ENCODE results near the gene CYP1B1. TPM values are rescaled to one million over a fixed set of nuclear protein-coding genes. Genes with fewer than 3 reads are reported as not detected.

The CYP1B1 gene
- polyA plus RNA-seq, 3 donors: 63.2 to 250 (median 162) TPM

- intact Hi-C loops (cut with micrococcal nuclease): loop anchor here (5.0 kb wide), 3 partner anchors 94 to 196 kb away; no protein-coding TSS in a partner anchor
- DNase-seq: peak; percentile 70 to 82 (median 74)
- H3K4me2 ChIP-seq (replicated peaks; ENCODE audit: extremely low read depth, low read length, poor library complexity, severe bottlenecking): peak overlapping the region; percentile 95
Measured at GRCh38 chr2:38076152-38076709, 280 bp upstream of the CYP1B1 start.

DNA sequence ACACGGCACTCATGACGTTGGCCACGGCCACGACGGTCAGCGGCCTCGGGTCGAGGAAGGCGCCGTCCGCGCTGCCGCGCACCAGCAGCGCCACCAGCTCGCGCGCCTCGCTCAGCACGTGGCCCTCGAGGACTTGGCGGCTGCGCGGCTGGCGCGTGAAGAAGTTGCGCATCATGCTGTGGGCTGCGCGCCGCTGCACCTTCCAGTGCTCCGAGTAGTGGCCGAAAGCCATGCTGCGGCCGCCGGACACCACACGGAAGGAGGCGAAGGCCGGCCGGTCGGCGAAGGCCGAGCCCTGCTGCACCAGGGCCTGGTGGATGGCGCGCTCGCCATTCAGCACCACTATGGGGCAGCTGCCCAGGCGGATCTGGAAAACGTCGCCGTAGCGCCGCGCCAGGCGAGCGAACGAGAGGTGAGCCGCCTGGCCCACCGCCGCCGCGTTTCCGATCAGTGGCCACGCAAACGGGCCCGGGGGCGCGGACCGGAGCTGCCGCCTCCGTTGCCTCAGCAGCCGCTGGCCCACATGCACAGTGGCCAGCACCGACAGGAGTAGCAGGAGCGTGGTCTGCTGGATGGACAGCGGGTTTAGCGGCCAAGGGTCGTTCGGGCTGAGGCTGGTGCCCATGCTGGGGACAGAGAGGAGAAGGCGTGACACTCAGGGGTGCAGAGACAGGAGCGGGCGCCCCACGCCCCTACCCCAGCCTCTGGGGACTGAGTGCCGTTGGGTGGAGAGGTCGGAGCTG is 1.0 kb downstream of the CYP1B1 start:
- Mint-ChIP-seq H3K27ac (peak overlapping the region; percentile 80 to 93 (median 88)), H3K27me3 (ENCODE audit: low read depth in 3 of 3) (peaks cover 38 to 50% (median 47%) of the 10 kb centered on the region in 3 donors), H3K4me1 (peaks cover 67% of the 10 kb centered on the region), H3K36me3 (peaks cover 45 to 48% of the 10 kb centered on the region in 2 donors), H3K4me3 (peak overlapping the region; percentile 94 to 98), H3K9me3 (peaks cover 0 to 15% (median 8%) of the 10 kb centered on the region in 7 donors)
- TF ChIP-seq, protein P1, sequence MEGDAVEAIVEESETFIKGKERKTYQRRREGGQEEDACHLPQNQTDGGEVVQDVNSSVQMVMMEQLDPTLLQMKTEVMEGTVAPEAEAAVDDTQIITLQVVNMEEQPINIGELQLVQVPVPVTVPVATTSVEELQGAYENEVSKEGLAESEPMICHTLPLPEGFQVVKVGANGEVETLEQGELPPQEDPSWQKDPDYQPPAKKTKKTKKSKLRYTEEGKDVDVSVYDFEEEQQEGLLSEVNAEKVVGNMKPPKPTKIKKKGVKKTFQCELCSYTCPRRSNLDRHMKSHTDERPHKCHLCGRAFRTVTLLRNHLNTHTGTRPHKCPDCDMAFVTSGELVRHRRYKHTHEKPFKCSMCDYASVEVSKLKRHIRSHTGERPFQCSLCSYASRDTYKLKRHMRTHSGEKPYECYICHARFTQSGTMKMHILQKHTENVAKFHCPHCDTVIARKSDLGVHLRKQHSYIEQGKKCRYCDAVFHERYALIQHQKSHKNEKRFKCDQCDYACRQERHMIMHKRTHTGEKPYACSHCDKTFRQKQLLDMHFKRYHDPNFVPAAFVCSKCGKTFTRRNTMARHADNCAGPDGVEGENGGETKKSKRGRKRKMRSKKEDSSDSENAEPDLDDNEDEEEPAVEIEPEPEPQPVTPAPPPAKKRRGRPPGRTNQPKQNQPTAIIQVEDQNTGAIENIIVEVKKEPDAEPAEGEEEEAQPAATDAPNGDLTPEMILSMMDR (IDR thresholded peaks at IDR 0.05): no peak
- Histone ChIP-seq H3K36me3 (replicated peaks in 1 of 2; ENCODE audit: control insufficient read depth in 1 of 2, insufficient read depth in 2 of 2, low read length in 2 of 2) (peaks cover 16 to 35% of the 10 kb centered on the region in 2 donors), H4K20me1 (ENCODE audit: insufficient read depth, low read length) (peaks cover 45% of the 10 kb centered on the region), H3K9me3 (replicated peaks in 1 of 2; ENCODE audit: control insufficient read depth in 1 of 2, insufficient read depth in 1 of 2, low read length in 2 of 2) (no peaks in the 10 kb centered on the region), H2AFZ (ENCODE audit: insufficient read depth, low read depth, low read length, poor library complexity, severe bottlenecking) (peak overlapping the region; percentile 78), H3K4me1 (ENCODE audit: control insufficient read depth in 1 of 2, insufficient read depth in 2 of 2, low read length in 2 of 2) (peaks cover 66 to 92% of the 10 kb centered on the region in 2 donors), H3K4me2 (replicated peaks; ENCODE audit: extremely low read depth, low read length, poor library complexity, severe bottlenecking) (peak overlapping the region; percentile 95), H3K9ac (ENCODE audit: insufficient read depth, low read length, poor library complexity, severe bottlenecking) (peak overlapping the region; percentile 93), H3K79me2 (ENCODE audit: insufficient read depth, low read length) (peaks cover 61% of the 10 kb centered on the region), H3K27me3 (ENCODE audit: control insufficient read depth in 2 of 2, insufficient read depth in 2 of 2, low read length in 2 of 2) (peaks cover 0 to 32% of the 10 kb centered on the region in 2 donors), H3K27ac (ENCODE audit: low read depth in 1 of 2, low read length in 2 of 2) (peak overlapping the region; percentile 94 to 96), H3K4me3 (replicated peaks in 1 of 3; ENCODE audit: low read depth in 2 of 3, low read length in 3 of 3) (peak overlapping the region; percentile 60 to 93 (median 84))
- intact Hi-C loops (cut with micrococcal nuclease): loop anchor here (2.0 to 5.0 kb wide), 4 partner anchors 93 to 200 kb away; no protein-coding TSS in a partner anchor
- WGBS (ENCODE audit: insufficient coverage): 7% methylated on average over 73 of the region's 82 CpGs
- DNase-seq: peak; percentile 46 to 61 (median 49)

More at GRCh38 chr2:38076152-38076709, 280 bp upstream of the CYP1B1 start:
- Mint-ChIP-seq H3K27ac (peak overlapping the region; percentile 80 to 94 (median 90)), H3K4me1 (peaks cover 65% of the 10 kb centered on the region), H3K36me3 (peaks cover 34 to 38% of the 10 kb centered on the region in 2 donors), H3K4me3 (peak overlapping the region; percentile 94 to 98), H3K27me3 (ENCODE audit: low read depth in 3 of 3) (peaks cover 37 to 48% (median 47%) of the 10 kb centered on the region in 3 donors), H3K9me3 (peaks cover 0 to 11% (median 7%) of the 10 kb centered on the region in 7 donors)
- H3K27ac ChIP-seq (ENCODE audit: low read depth in 1 of 2, low read length in 2 of 2): peak overlapping the region; percentile 94 to 96
- H3K27me3 ChIP-seq (ENCODE audit: control insufficient read depth in 2 of 2, insufficient read depth in 2 of 2, low read length in 2 of 2): peaks cover 0 to 25% of the 10 kb centered on the region in 2 donors
- peak overlapping the region; percentile 78 for H2AFZ ChIP-seq (ENCODE audit: insufficient read depth, low read depth, low read length, poor library complexity, severe bottlenecking)
- H3K79me2 ChIP-seq (ENCODE audit: insufficient read depth, low read length): peaks cover 48% of the 10 kb centered on the region
- H3K36me3 ChIP-seq (replicated peaks in 1 of 2; ENCODE audit: control insufficient read depth in 1 of 2, insufficient read depth in 2 of 2, low read length in 2 of 2): peaks cover 3 to 22% of the 10 kb centered on the region in 2 donors
- TF ChIP-seq, protein P1 (IDR thresholded peaks at IDR 0.05): no peak
- H3K9me3 ChIP-seq (replicated peaks in 1 of 2; ENCODE audit: control insufficient read depth in 1 of 2, insufficient read depth in 1 of 2, low read length in 2 of 2): no peaks in the 10 kb centered on the region
- WGBS (ENCODE audit: insufficient coverage): under 1% methylated on average over 45 of the region's 51 CpGs
- H3K4me1 ChIP-seq (ENCODE audit: control insufficient read depth in 1 of 2, insufficient read depth in 2 of 2, low read length in 2 of 2): peaks cover 53 to 87% of the 10 kb centered on the region in 2 donors
- peak overlapping the region; percentile 93 for H3K9ac ChIP-seq (ENCODE audit: insufficient read depth, low read length, poor library complexity, severe bottlenecking)
- H3K4me3 ChIP-seq (replicated peaks in 1 of 3; ENCODE audit: low read depth in 2 of 3, low read length in 3 of 3): peak overlapping the region; percentile 60 to 93 (median 84)
- peaks cover 32% of the 10 kb centered on the region for H4K20me1 ChIP-seq (ENCODE audit: insufficient read depth, low read length)
